HG03378 (cell line): ENCODE results near the gene TMEM63A.
A peak's percentile ranks its signal among the peaks of the same experiment; 100 is the strongest.

Experiments used
- ATAC-seq: cut with Tn5 transposase; IDR thresholded peaks from one replicate; pipeline ENCODE4 v1.9.1; 2021; ENCODE audit warnings: mild to moderate bottlenecking, moderate library complexity; ENCODE audit not compliant: unreplicated experiment

The TMEM63A gene

GRCh38 chr1:225868631-225869330 is 13.4 kb downstream of the TMEM63A start:
- ATAC-seq, result no peak

GRCh38 chr1:225866981-225867380 is 15.2 kb downstream of the TMEM63A start:
- ATAC-seq, result no peak

GRCh38 chr1:225866061-225866837 is 15.9 kb downstream of the TMEM63A start:
- ATAC-seq, result peak; percentile 66

GRCh38 chr1:225865514-225865913 is 16.7 kb downstream of the TMEM63A start:
- no peak for ATAC-seq

GRCh38 chr1:225863167-225863566 is 19.0 kb downstream of the TMEM63A start:
- no peak for ATAC-seq

- no peak for ATAC-seq
These were observed 19.6 kb downstream of the TMEM63A start for GRCh38 chr1:225862581-225862950.

- no peak for ATAC-seq
These were observed 20.2 kb downstream of the TMEM63A start for GRCh38 chr1:225861834-225862580.

- ATAC-seq, result no peak
These were observed 21.2 kb downstream of the TMEM63A start for GRCh38 chr1:225860876-225861441.

- no peak for ATAC-seq
These were observed 22.1 kb downstream of the TMEM63A start for GRCh38 chr1:225860107-225860506.

- no peak for ATAC-seq
These were observed 23.0 kb downstream of the TMEM63A start for GRCh38 chr1:225859151-225859550.

GRCh38 chr1:225857256-225857655 is 24.9 kb downstream of the TMEM63A start:
- no peak for ATAC-seq

GRCh38 chr1:225855503-225856300 is 26.5 kb downstream of the TMEM63A start:
- no peak for ATAC-seq

GRCh38 chr1:225853441-225853840 is 28.7 kb downstream of the TMEM63A start:
- no peak for ATAC-seq

- ATAC-seq, result no peak
These were observed 29.6 kb downstream of the TMEM63A start for GRCh38 chr1:225852413-225853124.

GRCh38 chr1:225851805-225852204 is 30.4 kb downstream of the TMEM63A start:
- peak; percentile 63 for ATAC-seq

GRCh38 chr1:225850370-225850769 is 31.8 kb downstream of the TMEM63A start:
- ATAC-seq, result no peak

- no peak for ATAC-seq
These were observed 32.3 kb downstream of the TMEM63A start for GRCh38 chr1:225849925-225850324.

GRCh38 chr1:225848030-225848955 is 33.9 kb downstream of the TMEM63A start:
- ATAC-seq, result peak; percentile 74

- ATAC-seq, result no peak
These were observed 34.6 kb downstream of the TMEM63A start for GRCh38 chr1:225847610-225848009.
